NT2/D1 (cell line): ENCODE data around the gene LHFPL6.

Source experiments
- SUZ12 ChIP-seq: IDR thresholded peaks from 2 replicates; pipeline ENCODE4 v1.6.1; 2011; ENCODE audit not compliant: insufficient read length, insufficient read depth; ENCODE audit errors: extremely low read depth
- YY1 ChIP-seq: IDR thresholded peaks from 2 replicates; pipeline ENCODE4 v1.6.1; 2011; ENCODE audit not compliant: insufficient read length, insufficient read depth
- ZNF274 ChIP-seq: IDR thresholded peaks from 2 replicates; pipeline ENCODE4 v1.6.1; 2011; ENCODE audit warnings: mild to moderate bottlenecking, low read depth, low read length

GRCh38 chr13:39533651-39534150, 69.3 kb downstream of the LHFPL6 start:
- TF ChIP-seq YY1 (no peak), SUZ12 (no peak), ZNF274 (no peak)
